ENCODE data around the gene PPP4R1. TPM values are rescaled to one million over a fixed set of nuclear protein-coding genes. Genes with fewer than 3 reads are reported as not detected.

The PPP4R1 gene
- polyA plus RNA-seq, 1 of the 3 experiments (the other 2 are of a cell fraction): 53.4 TPM

DNA sequence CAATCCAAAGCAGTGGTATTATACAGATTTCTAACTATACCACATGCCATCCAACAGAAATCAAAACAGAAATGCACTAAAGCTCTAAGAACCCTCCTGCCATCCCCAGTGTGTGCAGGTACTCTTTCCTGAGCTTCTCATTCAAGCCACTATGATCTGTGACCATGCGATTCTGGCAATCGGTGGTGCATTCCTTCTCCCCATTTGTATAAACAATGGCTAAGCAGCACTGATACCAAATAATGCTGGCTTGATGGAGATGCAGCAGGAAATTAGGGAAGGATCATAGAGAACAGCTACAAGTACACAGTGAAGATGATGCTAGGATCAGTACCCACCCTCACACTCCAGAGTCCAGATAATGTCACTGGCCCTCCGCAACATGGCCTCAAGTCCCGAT, 51.8 kb downstream of the PPP4R1 start:
- H2AFZ ChIP-seq (ENCODE audit: low read depth): no peak overlapping the region
- H3K36me3 ChIP-seq (replicated peaks in 1 of 2; ENCODE audit: control insufficient read depth in 1 of 2, insufficient read depth in 2 of 2, low read length in 1 of 2): peaks cover 53 to 86% of the 10 kb centered on the region in 2 experiments
- no peak overlapping the region for H3K9ac ChIP-seq
- POLR2A ChIA-PET: no interaction called here
- no peak overlapping the region for H3K4me2 ChIP-seq
- no peaks in the 10 kb centered on the region for H4K20me1 ChIP-seq (ENCODE audit: insufficient read depth)
- CTCF ChIA-PET: interaction anchor here (0.9 to 2.7 kb wide), 2 partner anchors 10 to 46 kb away, joined by 3 to 10 read pairs; no protein-coding TSS in a partner anchor
- H3K27ac ChIP-seq (ENCODE audit: low read depth in 2 of 2, low read length in 1 of 2): no peak overlapping the region
- H3K79me2 ChIP-seq (ENCODE audit: insufficient read depth): peaks cover 10% of the 10 kb centered on the region; the same call in 1 of the 2 replicates
- TF ChIP-seq MEF2A (IDR thresholded peaks at IDR 0.05; ENCODE audit: borderline replicate concordance, low read depth) (no peak), TCF12 (IDR thresholded peaks at IDR 0.05) (no peak), FOSL2 (IDR thresholded peaks at IDR 0.05; ENCODE audit: borderline replicate concordance, low read depth) (no peak), GATA2 (CRISPR knock-in tag; IDR thresholded peaks at IDR 0.05) (no peak), EP300 (IDR thresholded peaks at IDR 0.05; ENCODE audit: borderline replicate concordance in 1 of 2, low read depth in 1 of 2, low read length in 1 of 2) (no peak), RCOR1 (IDR thresholded peaks at IDR 0.05; ENCODE audit: low read length) (no peak), TAF1 (IDR thresholded peaks at IDR 0.05; ENCODE audit: borderline replicate concordance, low read depth, low read length) (no peak), SIN3A (IDR thresholded peaks at IDR 0.05; ENCODE audit: borderline replicate concordance, low read depth, low read length) (no peak), TEAD4 (IDR thresholded peaks at IDR 0.05; ENCODE audit: borderline replicate concordance, insufficient read depth) (no peak), JUND (IDR thresholded peaks at IDR 0.05) (no peak), MXI1 (IDR thresholded peaks at IDR 0.05; ENCODE audit: low read depth, low read length) (no peak), RXRA (IDR thresholded peaks at IDR 0.05; ENCODE audit: borderline replicate concordance, low read depth) (no peak), FOXM1 (IDR thresholded peaks at IDR 0.05; ENCODE audit: low read depth) (no peak), RFX5 (IDR thresholded peaks at IDR 0.05; ENCODE audit: low read length) (no peak)
- TF ChIP-seq, protein P1, sequence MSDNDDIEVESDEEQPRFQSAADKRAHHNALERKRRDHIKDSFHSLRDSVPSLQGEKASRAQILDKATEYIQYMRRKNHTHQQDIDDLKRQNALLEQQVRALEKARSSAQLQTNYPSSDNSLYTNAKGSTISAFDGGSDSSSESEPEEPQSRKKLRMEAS (IDR thresholded peaks at IDR 0.05; ENCODE audit: low read depth): no peak
- TF ChIP-seq, protein P2, sequence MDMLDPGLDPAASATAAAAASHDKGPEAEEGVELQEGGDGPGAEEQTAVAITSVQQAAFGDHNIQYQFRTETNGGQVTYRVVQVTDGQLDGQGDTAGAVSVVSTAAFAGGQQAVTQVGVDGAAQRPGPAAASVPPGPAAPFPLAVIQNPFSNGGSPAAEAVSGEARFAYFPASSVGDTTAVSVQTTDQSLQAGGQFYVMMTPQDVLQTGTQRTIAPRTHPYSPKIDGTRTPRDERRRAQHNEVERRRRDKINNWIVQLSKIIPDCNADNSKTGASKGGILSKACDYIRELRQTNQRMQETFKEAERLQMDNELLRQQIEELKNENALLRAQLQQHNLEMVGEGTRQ (IDR thresholded peaks at IDR 0.05; ENCODE audit: borderline replicate concordance, low read depth, low read length): no peak
- TF ChIP-seq, protein P3, sequence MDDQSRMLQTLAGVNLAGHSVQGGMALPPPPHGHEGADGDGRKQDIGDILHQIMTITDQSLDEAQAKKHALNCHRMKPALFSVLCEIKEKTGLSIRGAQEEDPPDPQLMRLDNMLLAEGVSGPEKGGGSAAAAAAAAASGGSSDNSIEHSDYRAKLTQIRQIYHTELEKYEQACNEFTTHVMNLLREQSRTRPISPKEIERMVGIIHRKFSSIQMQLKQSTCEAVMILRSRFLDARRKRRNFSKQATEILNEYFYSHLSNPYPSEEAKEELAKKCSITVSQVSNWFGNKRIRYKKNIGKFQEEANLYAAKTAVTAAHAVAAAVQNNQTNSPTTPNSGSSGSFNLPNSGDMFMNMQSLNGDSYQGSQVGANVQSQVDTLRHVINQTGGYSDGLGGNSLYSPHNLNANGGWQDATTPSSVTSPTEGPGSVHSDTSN (IDR thresholded peaks at IDR 0.05): no peak
- WGBS (ENCODE audit: low lambda C conversion rate): 100% methylated on average over 4 of the region's 4 CpGs
- H3K4me3 ChIP-seq (ENCODE audit: low read depth in 2 of 2, low read length in 1 of 2): no peak overlapping the region
- H3K27me3 ChIP-seq (ENCODE audit: insufficient read depth): no peaks in the 10 kb centered on the region
- no peak for DNase-seq
- H3K4me1 ChIP-seq (ENCODE audit: control insufficient read depth in 1 of 2, insufficient read depth in 2 of 2, low read depth in 1 of 2, low read length in 1 of 2): no peaks in the 10 kb centered on the region
- H3K9me2 ChIP-seq: no peaks in the 10 kb centered on the region
- H3F3A ChIP-seq (replicated peaks; ENCODE audit: insufficient read depth): peaks cover 3% of the 10 kb centered on the region
- no peaks in the 10 kb centered on the region for H3K9me3 ChIP-seq

DNA sequence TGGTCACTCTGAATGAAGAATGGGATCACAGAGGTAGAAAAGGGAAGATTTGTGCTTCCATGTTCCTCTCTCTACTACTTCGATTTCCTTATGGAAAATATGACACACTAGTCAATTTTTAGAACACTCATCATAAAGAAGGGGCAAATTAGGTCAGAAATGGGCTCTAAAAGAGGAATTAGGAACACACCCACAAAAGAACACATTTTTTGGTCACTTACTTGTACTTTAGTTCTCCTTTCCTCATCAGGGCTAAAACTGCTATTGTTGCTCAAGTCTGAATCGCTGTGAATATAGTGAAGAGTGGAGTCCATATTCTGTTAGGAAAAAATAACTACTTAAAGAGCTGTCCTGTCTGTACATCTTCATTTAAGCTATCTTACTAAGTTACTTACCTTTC, 52.6 kb downstream of the PPP4R1 start:
- Histone ChIP-seq H4K20me1 (ENCODE audit: insufficient read depth) (no peaks in the 10 kb centered on the region), H3K9ac (no peak overlapping the region), H2AFZ (ENCODE audit: low read depth) (no peak overlapping the region), H3K4me1 (ENCODE audit: control insufficient read depth in 1 of 2, insufficient read depth in 2 of 2, low read depth in 1 of 2, low read length in 1 of 2) (no peaks in the 10 kb centered on the region), H3K27me3 (ENCODE audit: insufficient read depth) (no peaks in the 10 kb centered on the region), H3K4me2 (no peak overlapping the region), H3K36me3 (replicated peaks in 1 of 2; ENCODE audit: control insufficient read depth in 1 of 2, insufficient read depth in 2 of 2, low read length in 1 of 2) (peaks cover 58 to 86% of the 10 kb centered on the region in 2 experiments), H3K27ac (ENCODE audit: low read depth in 2 of 2, low read length in 1 of 2) (no peak overlapping the region), H3K79me2 (ENCODE audit: insufficient read depth) (0 out of 2 replicates have a peak, but pooled peaks cover 2% of the 10 kb centered on the region), H3F3A (replicated peaks; ENCODE audit: insufficient read depth) (peaks cover 3% of the 10 kb centered on the region), H3K9me3 (no peaks in the 10 kb centered on the region), H3K9me2 (no peaks in the 10 kb centered on the region), H3K4me3 (ENCODE audit: low read depth in 2 of 2, low read length in 1 of 2) (no peak overlapping the region)
- ChIA-PET CTCF (interaction anchor here (0.9 to 2.7 kb wide), 2 partner anchors 9 to 45 kb away, joined by 3 to 10 read pairs; no protein-coding TSS in a partner anchor), POLR2A (no interaction called here)
- no peak for DNase-seq
- 92% methylated on average over 2 of the region's 2 CpGs for WGBS (ENCODE audit: low lambda C conversion rate)
- no peak for TF ChIP-seq GABPA (IDR thresholded peaks at IDR 0.05; ENCODE audit: low read depth)
- no peak for TF ChIP-seq NRF1 (IDR thresholded peaks at IDR 0.05; ENCODE audit: low read depth, low read length)
- no peak for TF ChIP-seq POLR2AphosphoS5 (IDR thresholded peaks at IDR 0.05; ENCODE audit: low read depth, low read length)
- TF ChIP-seq, protein P4, sequence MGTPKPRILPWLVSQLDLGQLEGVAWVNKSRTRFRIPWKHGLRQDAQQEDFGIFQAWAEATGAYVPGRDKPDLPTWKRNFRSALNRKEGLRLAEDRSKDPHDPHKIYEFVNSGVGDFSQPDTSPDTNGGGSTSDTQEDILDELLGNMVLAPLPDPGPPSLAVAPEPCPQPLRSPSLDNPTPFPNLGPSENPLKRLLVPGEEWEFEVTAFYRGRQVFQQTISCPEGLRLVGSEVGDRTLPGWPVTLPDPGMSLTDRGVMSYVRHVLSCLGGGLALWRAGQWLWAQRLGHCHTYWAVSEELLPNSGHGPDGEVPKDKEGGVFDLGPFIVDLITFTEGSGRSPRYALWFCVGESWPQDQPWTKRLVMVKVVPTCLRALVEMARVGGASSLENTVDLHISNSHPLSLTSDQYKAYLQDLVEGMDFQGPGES (IDR thresholded peaks at IDR 0.05; ENCODE audit: low read depth, low read length): no peak
- TF ChIP-seq TCF12 (IDR thresholded peaks at IDR 0.05): no peak
- TF ChIP-seq TAF1 (IDR thresholded peaks at IDR 0.05; ENCODE audit: borderline replicate concordance, low read depth, low read length): no peak
- no peak for TF ChIP-seq EP300 (IDR thresholded peaks at IDR 0.05; ENCODE audit: borderline replicate concordance in 1 of 2, low read depth in 1 of 2, low read length in 1 of 2)
- TF ChIP-seq SMC3 (IDR thresholded peaks at IDR 0.05; ENCODE audit: low read depth, low read length): no peak
- TF ChIP-seq MXI1 (IDR thresholded peaks at IDR 0.05; ENCODE audit: low read depth, low read length): no peak
- TF ChIP-seq RAD21 (IDR thresholded peaks at IDR 0.05; ENCODE audit: low read length): no peak
